K562 (cell line): Measurements from ENCODE around the gene NTRK2. TPM values are rescaled to one million over a fixed set of nuclear protein-coding genes. Genes with fewer than 3 reads are reported as not detected.

Experiments
- ATAC-seq: fragments of 200-7000 bp; cut with Tn5 transposase; 3 replicates; pipeline ENCODE4 v1.9.1; 2020; ENCODE audit warnings: moderate library complexity
- BruUV-seq: library from RNA; stranded (reverse); fragments of 400-500 nt; replicated peaks from 2 replicates; lab custom pipeline; 2021; lab: Mats Ljungman, UMichigan
- CTCF ChIA-PET: fragments of 300-600 bp; formaldehyde crosslinking; extraction: SDS; loops from one replicate; lab custom pipeline; 2021; ENCODE audit warnings: low intra/inter-chr PET ratio; lab: Yijun Ruan, JAX
- POLR2A ChIA-PET: fragments of 300-600, 350-650 bp; sonication (Branson Sonifier 250); formaldehyde crosslinking; extraction: SDS; loops from one replicate; lab custom pipeline; 2021; ENCODE audit warnings: antibody characterized with exemption, inconsistent platforms; lab: Yijun Ruan, JAX
- DNase-seq, 4 experiments: peaks; one replicate each; pipeline versions ENCODE4 v3.0.0 to v3.0.0-alpha.2; 2011 to 2018; ENCODE audit warnings: low spot score in 3 of 4, mixed read lengths in 3 of 4; ENCODE audit errors: extremely low read depth in 1 of 4
- FAIRE-seq: peaks from 2 replicates; lab custom pipeline; 2011; peaks lifted over from hg19 to GRCh38; lab: Jason Lieb, UNC
- H2AFZ ChIP-seq: 2 replicates; pipeline ENCODE4 v1.6.0; 2011; ENCODE audit warnings: low read depth, low read length, control low read depth, inconsistent platforms
- H3K27ac ChIP-seq: fragments of 200-600 bp; 3 replicates; pipeline ENCODE4 v1.8.0; 2011; ENCODE audit warnings: low read depth, mild to moderate bottlenecking, control low read depth, inconsistent platforms, low read length, moderate library complexity, mixed read lengths; ENCODE audit errors: extremely low read depth
- H3K27me3 ChIP-seq, 2 experiments: fragments of 300-600 bp in 1 of 2; 2 replicates in 1 of 2; 3 replicates in 1 of 2; pipeline versions ENCODE4 v1.6.0 to v1.8.0; 2011; ENCODE audit warnings: inconsistent platforms in 2 of 2, low read length in 2 of 2, mild to moderate bottlenecking in 1 of 2, mixed read lengths in 1 of 2, moderate library complexity in 1 of 2; ENCODE audit not compliant: control insufficient read depth in 2 of 2, insufficient read depth in 2 of 2
- H3K36me3 ChIP-seq: fragments of 300-600 bp; 3 replicates; pipeline ENCODE4 v1.8.0; 2011; ENCODE audit warnings: mild to moderate bottlenecking, low read length, inconsistent platforms; ENCODE audit not compliant: control insufficient read depth, insufficient read depth
- H3K4me1 ChIP-seq, 2 experiments: fragments of 200-600 bp in 1 of 2; replicated peaks in 1 of 2; 2 replicates in 1 of 2; 3 replicates in 1 of 2; pipeline versions ENCODE4 v1.5.1 to v1.8.0; 2011; ENCODE audit warnings: inconsistent platforms in 2 of 2, low read length in 2 of 2, mild to moderate bottlenecking in 1 of 2, mixed read lengths in 1 of 2, moderate library complexity in 1 of 2; ENCODE audit not compliant: control insufficient read depth in 2 of 2, insufficient read depth in 2 of 2
- H3K4me2 ChIP-seq: 2 replicates; pipeline ENCODE4 v1.6.1; 2011; ENCODE audit warnings: low read length, control low read depth, inconsistent platforms, mixed read lengths; ENCODE audit not compliant: insufficient read depth
- H3K4me3 ChIP-seq: fragments of 200-600 bp; sonication (generic), shearing (Covaris generic); 2 replicates; pipeline ENCODE4 v1.5.1; 2016; ENCODE audit warnings: control low read depth, inconsistent platforms
- H3K79me2 ChIP-seq: fragments of 200-600 bp; 3 replicates; pipeline ENCODE4 v1.8.0; 2011; ENCODE audit warnings: low read length, inconsistent platforms; ENCODE audit not compliant: control insufficient read depth, insufficient read depth
- H3K9ac ChIP-seq, 2 experiments: 2 replicates each; pipeline versions ENCODE4 v1.6.0 to v1.6.1; 2011; ENCODE audit warnings: low read depth in 2 of 2, low read length in 2 of 2, control low read depth in 1 of 2, inconsistent platforms in 1 of 2, mild to moderate bottlenecking in 1 of 2, mixed read lengths in 1 of 2; ENCODE audit not compliant: insufficient read depth in 1 of 2
- H3K9me1 ChIP-seq: one replicate; pipeline ENCODE4 v1.6.0; 2011; ENCODE audit warnings: inconsistent platforms, mild to moderate bottlenecking, low read length, moderate library complexity; ENCODE audit not compliant: control insufficient read depth, insufficient read depth
- H3K9me3 ChIP-seq: replicated peaks from 2 replicates; pipeline ENCODE4 v1.5.1; 2011; ENCODE audit warnings: low read depth, low read length, inconsistent platforms; ENCODE audit not compliant: control insufficient read depth, insufficient read depth
- H4K20me1 ChIP-seq: replicated peaks from 2 replicates; pipeline ENCODE4 v1.6.1; 2011; ENCODE audit warnings: low read length, inconsistent platforms, mixed read lengths; ENCODE audit not compliant: control insufficient read depth, insufficient read depth
- ARNT ChIP-seq, 2 experiments: fragments of 450-650 bp; IDR thresholded peaks; 2 replicates each; pipeline ENCODE4 v1.6.1; 2016; ENCODE audit warnings: mild to moderate bottlenecking in 1 of 2
- CBX1 ChIP-seq: sonication (generic); IDR thresholded peaks from 2 replicates; pipeline ENCODE4 v1.6.1; 2016; ENCODE audit warnings: antibody characterized with exemption, low read depth, mild to moderate bottlenecking
- COPS2 ChIP-seq: fragments of 450-650 bp; conservative IDR thresholded peaks from 2 replicates; pipeline ENCODE4 v1.6.1; 2016; ENCODE audit warnings: mild to moderate bottlenecking, moderate library complexity
- ELF1 ChIP-seq: fragments of 200-800 bp; sonication (Bioruptor generic); IDR thresholded peaks from 2 replicates; pipeline ENCODE4 v1.6.1; 2016; ENCODE audit warnings: missing genetic modification characterization, missing compliant biosample characterization
- FOXP4 ChIP-seq: sonication (generic); formaldehyde crosslinking; IDR thresholded peaks from 2 replicates; pipeline ENCODE4 v1.8.0; 2022; ENCODE audit warnings: mild to moderate bottlenecking, missing genetic modification reagents, borderline replicate concordance
- HDGF ChIP-seq: fragments of 450-650 bp; IDR thresholded peaks from 2 replicates; pipeline ENCODE4 v1.6.1; 2016
- HNRNPUL1 ChIP-seq: fragments of 200-400 bp; formaldehyde crosslinking; IDR thresholded peaks from 2 replicates; pipeline ENCODE4 v1.6.1; 2017; ENCODE audit warnings: low read length
- JUNB ChIP-seq: fragments of 450-650 bp; formaldehyde crosslinking; conservative IDR thresholded peaks from 2 replicates; pipeline ENCODE4 v1.4.0; 2020; ENCODE audit warnings: mild to moderate bottlenecking
- NFXL1 ChIP-seq: fragments of 450-650 bp; formaldehyde crosslinking; IDR thresholded peaks from 2 replicates; pipeline ENCODE4 v1.4.0; 2021; ENCODE audit warnings: mild to moderate bottlenecking
- POLR2B ChIP-seq: fragments of 450-650 bp; IDR thresholded peaks from 2 replicates; pipeline ENCODE4 v1.6.1; 2018; ENCODE audit warnings: low read depth; ENCODE audit not compliant: partially characterized antibody
- SIX5 ChIP-seq, 2 experiments: IDR thresholded peaks; 2 replicates each; pipeline ENCODE4 v1.6.1; 2011; ENCODE audit warnings: low read length in 2 of 2, borderline replicate concordance in 1 of 2, low read depth in 1 of 2, mild to moderate bottlenecking in 1 of 2, moderate library complexity in 1 of 2; ENCODE audit not compliant: insufficient read depth in 1 of 2
- SMARCA4 ChIP-seq: fragments of 450-650 bp; IDR thresholded peaks from 2 replicates; pipeline ENCODE4 v1.6.1; 2016
- TFAM ChIP-seq: fragments of 250-450 bp; sonication (Bioruptor Pico); conservative IDR thresholded peaks from 2 replicates; pipeline ENCODE4 v1.5.0; 2021; ENCODE audit warnings: mild to moderate bottlenecking, moderate library complexity
- WHSC1 ChIP-seq: IDR thresholded peaks from one replicate; pipeline ENCODE4 v1.6.1; 2012; ENCODE audit warnings: low read length, control low read depth, inconsistent platforms
- ZNF197 ChIP-seq: fragments of 200-800 bp; sonication (Bioruptor generic); IDR thresholded peaks from 2 replicates; pipeline ENCODE4 v1.6.1; 2016; ENCODE audit warnings: low read depth, missing genetic modification characterization, missing compliant biosample characterization
- ZNF316 ChIP-seq: fragments of 450-650 bp; IDR thresholded peaks from 2 replicates; pipeline ENCODE4 v1.6.1; 2016
- WGBS: fragments of 100-300 bp; shearing (Covaris generic); methylation state at CpG from one replicate; pipeline ENCODE4 v1.1.6; 2016; ENCODE audit warnings: low coverage, mixed read lengths; ENCODE audit not compliant: insufficient coverage; ENCODE audit errors: missing lambda C conversion rate; 5-methylcytosine and 5-hydroxymethylcytosine counted together
- in situ Hi-C: fragments of 300-500 bp; cut with MboI; formaldehyde crosslinking; loops from 4 replicates; pipeline ENCODE4 v1.15.0; 2018; ENCODE audit warnings: inconsistent platforms, mixed read lengths
- intact Hi-C: fragments of 100-400 bp; cut with micrococcal nuclease; formaldehyde crosslinking; loops from 2 replicates; pipeline ENCODE4 v1.14.2; 2022
- polyA plus RNA-seq, 8 experiments: library from polyadenylated mRNA; depleted of rRNA in 4 of 8; stranded (reverse) in 5 of 8; unstranded in 3 of 8; fragments of >200 nt; fragmentation: Nextera tagmentation in 2 of 8; fragmentation: Illumina TruSeq in 1 of 8; extraction: Ambion mirVana in 2 of 8; extraction: Trizol in 1 of 8; gene quantifications; 2 replicates each; pipeline versions ENCODE4 v1.2.1 to v1.2.3, GENCODE V29; 2011 to 2014; ENCODE audit warnings: inconsistent platforms in 1 of 8, missing spikeins in 1 of 8
- total RNA-seq, 7 experiments: library from RNA; depleted of rRNA in 6 of 7; stranded (reverse); fragments of >200 nt in 6 of 7; fragmentation: Illumina TruSeq in 2 of 7; extraction: Trizol in 2 of 7; gene quantifications; 2 replicates each; pipeline versions ENCODE4 v1.2.1 to v1.2.3, GENCODE V29; 2011 to 2021; ENCODE audit warnings: low replicate concordance in 1 of 7
- TF ChIP-seq, protein P1 (sequence below): fragments of 450-650 bp; formaldehyde crosslinking; IDR thresholded peaks from 2 replicates; pipeline ENCODE4 v1.4.0; 2020; ENCODE audit warnings: mild to moderate bottlenecking
- TF ChIP-seq, protein P2 (sequence below): sonication (generic); formaldehyde crosslinking; IDR thresholded peaks from 2 replicates; pipeline ENCODE4 v1.8.1; 2023; ENCODE audit warnings: mild to moderate bottlenecking, missing genetic modification reagents

The NTRK2 gene
- total and polyA plus RNA-seq, 9 of the 15 experiments (the other 6 are each of a cell fraction or from before 2014, with no cell fraction given): not detected

DNA sequence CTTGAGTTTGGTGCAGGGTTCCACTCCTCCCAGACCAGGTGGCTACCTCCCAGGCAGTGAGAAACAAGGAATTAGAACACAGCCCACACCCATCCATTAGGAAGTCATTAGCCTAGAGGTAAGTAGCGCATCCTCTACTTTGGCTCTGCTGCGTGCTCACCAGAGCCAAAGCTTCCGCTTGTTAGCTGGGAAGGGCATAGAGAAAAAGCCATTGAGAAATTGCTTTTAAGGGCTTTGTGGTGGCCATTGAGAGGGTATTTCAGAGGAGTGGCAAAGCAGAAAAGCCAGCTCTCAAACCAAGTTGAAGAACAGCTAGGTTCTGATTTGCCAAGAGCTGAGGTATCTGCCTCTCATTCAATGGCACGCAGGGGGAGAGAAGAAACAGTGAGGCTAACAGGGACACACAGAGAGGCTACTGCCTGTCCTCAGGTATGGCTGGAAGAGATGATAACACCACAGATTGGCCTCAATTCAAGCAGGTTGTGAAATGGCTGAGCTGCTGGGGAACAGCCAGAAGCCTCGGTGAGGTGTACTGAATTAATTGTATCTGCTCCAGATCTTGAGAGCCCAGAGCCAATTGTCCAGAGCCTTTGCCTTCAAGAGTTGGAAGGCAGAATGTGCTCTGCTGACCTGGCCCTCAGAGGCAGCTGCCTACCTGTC, 119.4 kb downstream of the NTRK2 start:
- H3K27me3 ChIP-seq: no peaks in the 10 kb centered on the region
- no peaks in the 10 kb centered on the region for H3K36me3 ChIP-seq
- no peaks in the 10 kb centered on the region for H3K4me1 ChIP-seq
- no peak overlapping the region for H2AFZ ChIP-seq
- no peak overlapping the region for H3K9ac ChIP-seq
- ChIA-PET CTCF (no interaction called here), POLR2A (no interaction called here)
- BruUV-seq: no TSS peak
- DNase-seq (no peak), FAIRE-seq (no peak), ATAC-seq (no peak)
- no peaks in the 10 kb centered on the region for H3K9me1 ChIP-seq
- H4K20me1 ChIP-seq: no peaks in the 10 kb centered on the region
- H3K9me3 ChIP-seq: no peaks in the 10 kb centered on the region
- H3K4me2 ChIP-seq: no peak overlapping the region
- intact Hi-C loops: loop anchor here (10.0 kb wide), 1 partner anchor 384 kb away; no protein-coding TSS in a partner anchor
- H3K27ac ChIP-seq: no peak overlapping the region
- H3K79me2 ChIP-seq: no peaks in the 10 kb centered on the region
- H3K4me3 ChIP-seq: no peak overlapping the region
- WGBS: 0% methylated on average over 2 of the region's 5 CpGs
- in situ Hi-C loops: no loop called here
- TF ChIP-seq HNRNPUL1 (no peak), ZNF197 (CRISPR knock-in tag) (no peak), SMARCA4 (no peak), TFAM (no peak), ZNF316 (no peak), POLR2B (no peak), COPS2 (no peak), WHSC1 (no peak), ELF1 (tag) (no peak), HDGF (no peak), NFXL1 (no peak), SIX5 (IDR thresholded peaks at IDR 0.05; ENCODE audit: borderline replicate concordance in 1 of 2, insufficient read depth in 1 of 2, low read depth in 1 of 2, low read length in 2 of 2) (no peak), ARNT (IDR thresholded peaks at IDR 0.05) (no peak), JUNB (CRISPR knock-in tag) (no peak), CBX1 (no peak), FOXP4 (no peak)
- TF ChIP-seq, protein P1, sequence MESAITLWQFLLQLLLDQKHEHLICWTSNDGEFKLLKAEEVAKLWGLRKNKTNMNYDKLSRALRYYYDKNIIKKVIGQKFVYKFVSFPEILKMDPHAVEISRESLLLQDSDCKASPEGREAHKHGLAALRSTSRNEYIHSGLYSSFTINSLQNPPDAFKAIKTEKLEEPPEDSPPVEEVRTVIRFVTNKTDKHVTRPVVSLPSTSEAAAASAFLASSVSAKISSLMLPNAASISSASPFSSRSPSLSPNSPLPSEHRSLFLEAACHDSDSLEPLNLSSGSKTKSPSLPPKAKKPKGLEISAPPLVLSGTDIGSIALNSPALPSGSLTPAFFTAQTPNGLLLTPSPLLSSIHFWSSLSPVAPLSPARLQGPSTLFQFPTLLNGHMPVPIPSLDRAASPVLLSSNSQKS (CRISPR knock-in tag): no peak
- TF ChIP-seq, protein P2, sequence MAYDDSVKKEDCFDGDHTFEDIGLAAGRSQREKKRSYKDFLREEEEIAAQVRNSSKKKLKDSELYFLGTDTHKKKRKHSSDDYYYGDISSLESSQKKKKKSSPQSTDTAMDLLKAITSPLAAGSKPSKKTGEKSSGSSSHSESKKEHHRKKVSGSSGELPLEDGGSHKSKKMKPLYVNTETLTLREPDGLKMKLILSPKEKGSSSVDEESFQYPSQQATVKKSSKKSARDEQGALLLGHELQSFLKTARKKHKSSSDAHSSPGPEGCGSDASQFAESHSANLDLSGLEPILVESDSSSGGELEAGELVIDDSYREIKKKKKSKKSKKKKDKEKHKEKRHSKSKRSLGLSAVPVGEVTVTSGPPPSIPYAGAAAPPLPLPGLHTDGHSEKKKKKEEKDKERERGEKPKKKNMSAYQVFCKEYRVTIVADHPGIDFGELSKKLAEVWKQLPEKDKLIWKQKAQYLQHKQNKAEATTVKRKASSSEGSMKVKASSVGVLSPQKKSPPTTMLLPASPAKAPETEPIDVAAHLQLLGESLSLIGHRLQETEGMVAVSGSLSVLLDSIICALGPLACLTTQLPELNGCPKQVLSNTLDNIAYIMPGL (CRISPR knock-in tag): no peak
